DOHH2 (cell line): ENCODE results near the gene PRSS12.

Experiments
- CTCF ChIP-seq: fragments of 200-600 bp; sonication (generic); IDR thresholded peaks from one replicate; pipeline ENCODE4 v1.5.1; 2014; ENCODE audit warnings: antibody characterized with exemption, mild to moderate bottlenecking, low read depth, low read length; ENCODE audit not compliant: poor library complexity, severe bottlenecking
- EZH2phosphoT487 ChIP-seq: fragments of 200-600 bp; sonication (generic); IDR thresholded peaks from 2 replicates; pipeline ENCODE4 v1.6.1; 2017; ENCODE audit warnings: borderline replicate concordance, mild to moderate bottlenecking, antibody characterized with exemption, low read length, moderate library complexity, mixed read lengths

GRCh38 chr4:118268780-118269179 lies 84.0 kb downstream of the PRSS12 start:
- TF ChIP-seq CTCF (no peak), EZH2phosphoT487 (no peak)
